Measurements from ENCODE around the gene MTM1.

Gene MTM1

DNA sequence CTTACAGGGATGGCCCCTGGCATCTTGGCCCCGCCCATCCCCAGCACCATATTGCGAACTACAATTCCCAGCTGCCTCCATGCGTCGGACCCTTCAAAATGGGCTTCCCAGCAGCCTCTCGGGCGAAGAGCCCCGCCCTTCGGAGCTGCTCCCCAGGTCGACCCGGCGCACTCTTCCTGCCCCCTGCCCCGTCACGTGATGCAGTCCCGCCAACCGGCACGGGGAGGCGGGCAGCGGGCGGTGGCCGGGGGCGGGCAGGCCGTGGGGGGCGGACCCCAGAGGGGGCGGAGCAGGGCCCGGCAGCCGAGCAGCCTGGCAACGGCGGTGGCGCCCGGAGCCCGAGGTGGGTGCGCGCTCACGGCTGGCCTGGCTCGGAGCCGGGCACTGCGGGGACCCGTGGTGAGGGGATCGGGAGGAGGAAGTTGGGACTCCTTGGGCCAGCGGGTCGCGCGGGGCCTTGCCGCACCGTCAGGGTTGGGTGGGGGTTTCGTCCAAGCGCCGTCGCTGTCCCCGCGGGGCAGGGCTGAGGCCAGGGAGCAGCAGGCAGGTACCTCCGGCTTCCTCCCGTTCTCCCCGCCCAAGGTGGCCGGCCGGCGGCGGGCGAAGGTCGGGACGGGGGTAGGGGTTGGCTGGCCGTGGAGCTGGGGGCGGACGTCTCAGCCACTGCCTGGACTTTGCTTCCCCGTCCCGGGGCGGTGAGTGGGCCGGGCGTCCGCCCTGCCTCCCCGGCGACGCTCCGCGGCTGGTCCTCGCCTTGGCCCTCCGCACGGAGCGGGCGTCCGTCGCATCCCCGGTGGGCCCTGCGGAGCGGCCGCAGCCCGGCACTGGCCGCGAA, at the start of gene MTM1:
MTM1 (plus strand) TSS at position 302 of the 835 bp plus-strand sequence. CDS start 23,994 bp downstream, outside the sequence.
- DNase-seq (ENCODE audit: low read depth in 2 of 2) = peak; percentile 81

DNA sequence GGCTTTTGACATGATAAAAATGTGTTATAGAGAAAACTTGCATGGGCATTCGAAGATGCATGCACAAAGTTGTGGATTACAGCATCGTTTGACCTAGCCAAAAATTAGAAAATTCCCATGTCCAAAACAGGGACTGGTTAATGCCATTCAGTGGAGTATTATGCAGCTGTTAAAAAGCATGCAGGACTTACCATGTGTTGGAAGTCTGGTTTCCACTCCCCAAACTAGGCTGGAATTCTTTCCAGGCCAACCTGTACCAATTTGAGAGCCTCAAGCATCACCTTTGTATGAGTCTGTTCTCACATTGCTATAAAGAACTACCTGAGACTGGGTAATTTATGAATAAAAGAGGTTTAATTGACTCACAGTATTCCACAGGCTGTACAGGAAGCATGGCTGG, 45.9 kb upstream of the MTM1 start:
- no peak for DNase-seq (ENCODE audit: low read depth in 2 of 2)

GRCh38 chrX:150525061-150525919, 43.1 kb upstream of the MTM1 start:
- DNase-seq (ENCODE audit: low read depth in 2 of 2) = no peak

DNA sequence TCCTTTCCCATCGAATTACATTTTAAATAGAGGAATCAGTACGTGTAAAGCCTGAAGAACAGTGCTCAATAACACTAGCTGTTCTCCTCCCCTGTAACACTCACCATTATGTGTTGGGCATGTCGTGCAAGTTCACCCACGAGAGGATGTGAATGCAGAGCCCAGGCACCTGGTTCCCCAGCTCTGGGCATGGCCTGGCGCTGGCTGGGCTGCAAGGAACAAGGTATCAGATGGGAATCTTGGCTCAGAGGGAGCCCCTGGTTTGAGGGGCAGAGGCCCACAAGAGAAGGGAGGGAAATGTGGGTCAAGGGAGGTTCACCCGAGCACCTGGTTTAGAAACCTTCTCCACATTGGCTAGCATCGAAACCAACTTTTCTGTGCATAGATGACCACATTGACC, 41.7 kb upstream of the MTM1 start:
- DNase-seq (ENCODE audit: low read depth in 2 of 2) = no peak

DNA sequence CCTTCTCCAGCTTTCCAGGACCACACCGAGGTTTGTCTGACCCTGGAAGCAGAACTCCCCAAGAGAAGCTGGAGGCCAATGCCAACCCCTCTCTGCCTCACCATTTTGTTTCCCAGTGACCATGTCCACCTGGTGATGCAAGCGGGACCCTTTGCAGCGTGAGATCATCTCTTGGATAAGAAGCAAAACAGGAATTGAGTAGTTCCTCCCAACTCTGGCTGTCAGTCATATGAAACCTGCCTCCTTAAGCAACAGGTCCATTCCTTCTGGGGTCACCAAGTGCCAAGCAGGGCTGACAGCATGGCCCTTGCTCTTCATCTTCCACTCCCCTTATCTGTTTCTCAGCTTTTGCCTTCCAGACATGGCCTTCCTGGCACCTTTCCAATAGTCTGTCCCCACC, 41.3 kb upstream of the MTM1 start:
- no peak for DNase-seq (ENCODE audit: low read depth in 2 of 2)

DNA sequence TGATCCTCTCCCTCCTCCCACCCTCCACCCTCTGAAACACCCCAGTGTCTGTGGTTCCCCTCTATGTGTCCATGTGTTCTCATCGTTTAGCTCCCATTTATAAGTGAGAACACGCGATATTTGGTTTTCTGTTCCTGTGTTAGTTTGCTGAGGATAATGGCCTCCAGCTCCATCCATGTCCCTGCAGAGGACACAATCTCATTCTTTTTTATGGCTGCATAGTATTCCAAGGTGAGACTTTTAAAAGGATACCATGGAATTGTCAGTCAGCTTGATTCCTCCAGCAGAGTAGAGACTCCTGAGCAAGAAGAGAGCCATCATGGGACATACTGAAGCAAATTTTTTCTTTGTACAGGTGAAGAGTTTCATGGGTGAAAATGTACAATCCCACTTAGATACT, 38.8 kb upstream of the MTM1 start:
- no peak for DNase-seq (ENCODE audit: low read depth in 2 of 2)

DNA sequence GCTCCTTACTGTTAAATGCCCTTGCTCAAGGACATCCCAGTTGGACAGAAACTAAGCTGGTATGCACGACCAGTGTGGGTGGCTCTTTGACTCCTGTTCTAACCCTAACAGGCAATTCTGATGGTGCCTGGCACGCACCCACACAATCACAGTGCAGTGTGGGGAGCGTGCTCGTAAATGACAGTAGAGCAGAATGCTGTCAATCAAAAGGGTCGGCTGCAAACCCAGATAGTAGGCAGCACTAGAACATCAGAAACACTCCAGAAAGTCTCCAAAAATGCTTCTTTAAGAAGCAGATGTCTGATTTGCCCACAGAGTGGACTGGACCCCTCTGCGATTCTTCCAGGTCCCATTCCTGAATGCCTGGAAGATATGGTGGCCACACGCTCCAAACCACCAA, 37.6 kb upstream of the MTM1 start:
- no peak for DNase-seq (ENCODE audit: low read depth in 2 of 2)

DNA sequence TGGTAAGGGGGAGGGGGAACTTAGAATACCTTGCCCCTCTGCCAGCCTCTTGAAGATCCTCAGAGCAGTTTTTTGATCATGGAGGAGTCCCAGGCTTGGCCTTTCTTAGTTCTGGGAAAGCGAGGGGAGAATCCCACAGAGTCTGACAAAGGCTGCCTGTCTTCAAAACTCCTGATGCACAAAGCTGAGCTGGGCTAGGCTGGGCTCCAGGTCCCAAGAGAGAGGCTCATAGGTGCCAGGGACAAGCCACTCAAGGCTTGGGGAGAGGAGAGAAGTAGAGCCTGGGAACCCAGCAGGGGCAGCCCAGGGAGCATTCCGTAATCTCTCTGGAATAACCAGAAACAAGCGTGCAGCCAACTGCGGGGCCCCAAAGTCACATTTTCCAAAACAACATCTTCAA, 37.0 kb upstream of the MTM1 start:
- DNase-seq (ENCODE audit: low read depth in 2 of 2) = no peak

GRCh38 chrX:150533863-150534262, 34.6 kb upstream of the MTM1 start:
- DNase-seq (ENCODE audit: low read depth in 2 of 2) = no peak

- DNase-seq (ENCODE audit: low read depth in 2 of 2) = no peak
These were observed 31.8 kb upstream of the MTM1 start for GRCh38 chrX:150536455-150537116.

- DNase-seq (ENCODE audit: low read depth in 2 of 2) = no peak
These were observed 30.6 kb upstream of the MTM1 start for GRCh38 chrX:150537851-150538250.

- DNase-seq (ENCODE audit: low read depth in 2 of 2) = no peak
These were observed 27.5 kb upstream of the MTM1 start for GRCh38 chrX:150540965-150541364.

GRCh38 chrX:150542846-150543229, 25.6 kb upstream of the MTM1 start:
- DNase-seq (ENCODE audit: low read depth in 2 of 2) = no peak

DNA sequence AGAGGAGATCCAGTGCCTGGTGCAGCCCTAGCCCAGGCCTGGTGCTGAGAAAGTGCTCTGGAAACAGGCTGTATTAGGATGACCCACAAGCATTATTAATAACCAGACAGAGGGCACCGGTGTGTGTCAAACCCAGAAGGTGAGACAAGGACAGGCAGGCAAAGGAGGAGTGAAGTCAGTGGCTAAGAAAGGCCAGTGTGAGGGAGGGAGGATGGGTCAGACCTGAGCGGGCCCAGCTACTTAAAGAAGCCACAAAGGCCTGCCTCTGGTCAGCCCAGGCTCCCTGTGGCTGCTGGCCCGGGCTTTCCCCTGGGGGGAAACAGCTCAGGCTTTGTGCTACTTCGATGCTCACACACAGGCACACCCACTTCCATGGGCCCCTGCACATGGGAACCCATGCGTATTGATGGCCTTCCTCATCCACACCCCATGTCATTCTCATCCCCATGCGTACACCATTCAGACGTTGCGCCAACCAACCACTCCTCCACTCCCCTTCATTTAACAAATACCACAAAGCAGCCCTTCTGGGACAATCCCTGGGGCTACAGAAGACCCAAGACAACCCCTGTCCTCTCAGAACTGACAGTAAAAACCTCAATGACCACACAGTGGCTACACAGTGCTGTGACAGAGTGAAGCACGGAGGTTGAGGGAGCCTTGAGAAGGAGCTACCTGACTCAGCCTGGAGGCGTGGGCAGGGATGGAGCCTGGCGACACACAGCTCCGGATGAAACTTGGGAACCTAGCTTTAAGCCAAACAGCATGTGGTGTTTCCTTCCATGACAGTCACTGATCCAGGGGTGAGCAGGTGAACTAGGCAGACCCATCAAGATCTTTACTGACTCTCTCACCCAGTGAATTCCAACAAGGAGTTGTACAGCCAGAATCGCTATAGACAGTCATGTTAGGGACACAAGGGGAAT, 24.9 kb upstream of the MTM1 start:
- no peak for DNase-seq (ENCODE audit: low read depth in 2 of 2)

GRCh38 chrX:150544222-150544787, 24.1 kb upstream of the MTM1 start:
- no peak for DNase-seq (ENCODE audit: low read depth in 2 of 2)

GRCh38 chrX:150544835-150545770, 23.3 kb upstream of the MTM1 start:
- no peak for DNase-seq (ENCODE audit: low read depth in 2 of 2)

DNA sequence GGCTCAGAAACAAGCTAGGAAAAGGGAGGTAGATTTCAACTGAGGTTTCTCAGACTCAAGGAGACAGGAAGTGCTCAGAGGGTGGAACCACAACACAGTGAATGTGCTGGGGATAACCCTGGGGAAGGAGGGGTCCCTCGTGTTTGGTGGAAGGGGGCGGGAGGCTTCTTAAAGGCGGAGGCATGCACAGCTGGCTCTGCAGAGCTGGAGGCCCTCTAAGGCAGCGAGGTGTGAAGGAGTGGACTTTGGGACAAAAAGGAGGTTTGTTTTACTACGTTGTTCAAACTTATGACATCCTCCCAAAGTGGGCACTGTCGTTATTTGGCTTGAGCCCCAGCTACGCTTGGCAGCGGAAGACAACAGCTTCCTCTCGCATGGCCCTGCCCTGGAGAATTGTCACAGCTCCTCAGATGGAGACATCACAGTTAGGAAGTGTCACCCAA, 21.7 kb upstream of the MTM1 start:
- DNase-seq (ENCODE audit: low read depth in 2 of 2) = no peak

DNA sequence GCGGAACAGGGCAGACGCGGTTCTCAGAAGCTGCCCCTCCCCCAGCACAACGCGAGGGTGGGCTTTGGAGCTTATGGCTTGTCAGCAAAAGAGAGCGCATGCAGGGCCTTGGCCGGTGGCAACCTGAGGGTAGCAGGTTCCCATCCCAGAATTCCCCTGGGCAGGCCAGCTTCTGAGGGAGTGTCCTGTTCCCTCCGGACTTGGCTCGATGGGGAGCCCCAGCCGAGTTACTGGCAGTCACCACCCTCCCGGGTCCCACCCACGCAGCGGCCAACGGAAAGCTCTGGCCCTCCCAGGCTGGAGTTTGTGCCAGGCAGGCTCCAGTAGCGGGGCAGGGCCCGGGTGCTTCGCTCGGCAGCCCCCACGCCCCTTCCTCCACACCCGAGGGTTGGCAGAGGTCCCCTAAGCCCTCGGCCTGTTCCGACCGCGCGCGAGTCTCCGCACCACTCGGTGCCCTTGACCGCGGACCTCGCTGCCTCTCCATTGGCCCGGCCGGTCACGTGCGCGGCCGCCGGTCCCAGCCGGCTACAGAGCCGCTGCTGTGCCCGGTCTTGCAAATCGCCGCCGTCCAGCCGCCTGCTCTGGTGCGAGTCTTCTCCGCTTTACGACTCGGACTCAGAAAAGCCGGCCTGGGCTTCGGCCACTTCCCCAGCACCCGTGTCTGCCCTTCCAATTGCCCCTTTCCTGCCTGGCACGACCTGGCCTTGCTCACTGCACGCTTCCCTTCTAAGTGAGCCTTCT, 20.9 kb upstream of the MTM1 start:
- DNase-seq (ENCODE audit: low read depth in 2 of 2) = no peak

GRCh38 chrX:150548251-150548650, 20.2 kb upstream of the MTM1 start:
- DNase-seq (ENCODE audit: low read depth in 2 of 2) = no peak

All from stimulated activated CD4-positive, alpha-beta T cell treated with anti-CD3 and anti-CD28 coated beads, Interleukin-12 subunit alpha, Interleukin-12 subunit beta, amount 100 ng/mL, for 24 hours (primary cell).